Neuron (in vitro differentiated cells): ENCODE results near the gene KANK2.

ENCODE experiments used
- H2AFZ ChIP-seq: one replicate; pipeline ENCODE4 v1.6.1; 2013; ENCODE audit warnings: low read depth, mild to moderate bottlenecking, inconsistent platforms, low read length, moderate library complexity
- H3K27me3 ChIP-seq: one replicate; pipeline ENCODE4 v1.6.1; 2013; ENCODE audit warnings: low read length; ENCODE audit not compliant: insufficient read depth
- H3K36me3 ChIP-seq: one replicate; pipeline ENCODE4 v1.6.1; 2013; ENCODE audit warnings: low read length; ENCODE audit not compliant: insufficient read depth
- H3K4me1 ChIP-seq: one replicate; pipeline ENCODE4 v1.6.1; 2013; ENCODE audit warnings: low read length; ENCODE audit not compliant: insufficient read depth
- H3K4me3 ChIP-seq: 2 replicates; pipeline ENCODE4 v1.5.1; 2013; ENCODE audit warnings: mild to moderate bottlenecking, low read length, moderate library complexity
- H3K9me3 ChIP-seq: one replicate; pipeline ENCODE4 v1.6.1; 2013; ENCODE audit warnings: low read length

Gene KANK2

GRCh38 chr19:11199517-11199916, 2.2 kb upstream of the KANK2 start:
- H3K27me3 ChIP-seq = no peaks in the 10 kb centered on the region
- no peak overlapping the region for H3K4me3 ChIP-seq
- H2AFZ ChIP-seq = no peak overlapping the region
- no peaks in the 10 kb centered on the region for H3K4me1 ChIP-seq
- H3K9me3 ChIP-seq = no peaks in the 10 kb centered on the region
- peaks cover 11% of the 10 kb centered on the region for H3K36me3 ChIP-seq

- no peaks in the 10 kb centered on the region for H3K27me3 ChIP-seq
- no peak overlapping the region for H2AFZ ChIP-seq
- no peaks in the 10 kb centered on the region for H3K4me1 ChIP-seq
- peaks cover 11% of the 10 kb centered on the region for H3K36me3 ChIP-seq
- H3K9me3 ChIP-seq = no peaks in the 10 kb centered on the region
- H3K4me3 ChIP-seq = no peak overlapping the region
Observed at GRCh38 chr19:11198769-11199424, 1.6 kb upstream of the KANK2 start.

DNA sequence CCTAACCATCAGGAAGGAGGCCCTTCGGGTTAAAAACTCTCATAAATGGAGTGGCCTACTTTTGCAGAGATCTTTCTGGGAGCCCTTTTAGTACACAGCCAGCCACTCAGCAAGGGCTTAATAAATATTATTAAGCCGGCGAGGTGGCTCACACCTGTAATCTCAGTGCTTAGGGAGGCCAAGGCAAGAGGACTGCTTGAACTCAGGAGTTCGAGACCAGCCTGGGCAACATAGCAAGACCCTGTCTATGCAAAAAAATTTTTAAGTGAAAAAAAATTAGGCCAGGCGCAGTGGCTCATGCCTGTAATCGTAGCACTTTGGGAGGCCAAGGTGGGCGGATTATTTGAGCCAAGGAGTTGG, 810 bp upstream of the KANK2 start:
- Histone ChIP-seq H3K27me3 (no peaks in the 10 kb centered on the region), H3K4me3 (no peak overlapping the region), H3K36me3 (peaks cover 16% of the 10 kb centered on the region), H2AFZ (no peak overlapping the region), H3K9me3 (no peaks in the 10 kb centered on the region), H3K4me1 (no peaks in the 10 kb centered on the region)

DNA sequence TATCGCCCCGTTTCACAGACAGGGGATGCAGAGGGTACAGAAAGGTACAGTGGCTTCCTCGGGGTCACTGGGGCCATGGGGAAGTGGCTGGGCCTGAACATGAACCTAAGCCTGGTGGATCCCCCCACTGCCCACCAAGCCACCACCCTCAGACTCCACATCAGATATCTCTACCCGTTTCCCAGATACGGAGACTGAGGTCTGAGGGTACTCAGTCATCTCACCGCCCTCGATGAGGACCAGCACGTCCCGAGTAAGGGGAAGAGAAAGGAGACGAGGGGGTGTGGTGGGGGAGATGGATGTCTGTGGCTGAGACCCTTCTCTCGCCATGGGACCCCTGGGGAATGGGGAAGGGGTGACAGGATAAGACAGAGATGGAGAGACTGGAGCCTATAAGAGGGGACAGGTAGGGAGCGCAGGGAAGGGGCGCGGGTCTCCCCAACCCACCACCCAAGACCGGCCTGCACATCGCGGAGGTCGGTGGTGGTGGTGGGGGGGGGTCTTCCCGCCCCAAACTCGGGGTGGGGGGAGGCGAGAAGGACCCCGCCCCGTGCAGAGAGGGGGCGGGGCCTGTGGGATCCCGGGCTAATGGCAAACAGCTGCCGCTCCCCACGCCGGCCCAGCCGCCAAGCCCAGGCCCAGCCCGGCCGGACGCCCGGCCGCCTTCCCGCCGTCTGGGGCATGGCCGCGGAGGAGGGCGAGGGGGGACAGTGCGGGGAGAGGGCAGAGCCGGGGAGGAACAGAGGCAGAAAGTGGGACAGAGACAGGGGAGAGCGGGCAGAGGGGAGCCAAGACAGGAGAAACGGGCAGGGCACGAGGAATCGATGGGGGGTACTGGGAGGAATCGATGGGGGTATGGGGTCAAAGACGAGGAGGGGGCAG, 698 bp downstream of the KANK2 start:
- H3K36me3 ChIP-seq = peaks cover 7% of the 10 kb centered on the region
- peak overlapping the region; percentile 59 for H2AFZ ChIP-seq
- no peaks in the 10 kb centered on the region for H3K9me3 ChIP-seq
- no peaks in the 10 kb centered on the region for H3K4me1 ChIP-seq
- peak overlapping the region; percentile 63 for H3K4me3 ChIP-seq
- H3K27me3 ChIP-seq = no peaks in the 10 kb centered on the region

- no peak overlapping the region for H3K4me3 ChIP-seq
- no peaks in the 10 kb centered on the region for H3K27me3 ChIP-seq
- peaks cover 9% of the 10 kb centered on the region for H3K36me3 ChIP-seq
- no peaks in the 10 kb centered on the region for H3K4me1 ChIP-seq
- H3K9me3 ChIP-seq = no peaks in the 10 kb centered on the region
- no peak overlapping the region for H2AFZ ChIP-seq
Observed at GRCh38 chr19:11195681-11196080, 1.7 kb downstream of the KANK2 start.

DNA sequence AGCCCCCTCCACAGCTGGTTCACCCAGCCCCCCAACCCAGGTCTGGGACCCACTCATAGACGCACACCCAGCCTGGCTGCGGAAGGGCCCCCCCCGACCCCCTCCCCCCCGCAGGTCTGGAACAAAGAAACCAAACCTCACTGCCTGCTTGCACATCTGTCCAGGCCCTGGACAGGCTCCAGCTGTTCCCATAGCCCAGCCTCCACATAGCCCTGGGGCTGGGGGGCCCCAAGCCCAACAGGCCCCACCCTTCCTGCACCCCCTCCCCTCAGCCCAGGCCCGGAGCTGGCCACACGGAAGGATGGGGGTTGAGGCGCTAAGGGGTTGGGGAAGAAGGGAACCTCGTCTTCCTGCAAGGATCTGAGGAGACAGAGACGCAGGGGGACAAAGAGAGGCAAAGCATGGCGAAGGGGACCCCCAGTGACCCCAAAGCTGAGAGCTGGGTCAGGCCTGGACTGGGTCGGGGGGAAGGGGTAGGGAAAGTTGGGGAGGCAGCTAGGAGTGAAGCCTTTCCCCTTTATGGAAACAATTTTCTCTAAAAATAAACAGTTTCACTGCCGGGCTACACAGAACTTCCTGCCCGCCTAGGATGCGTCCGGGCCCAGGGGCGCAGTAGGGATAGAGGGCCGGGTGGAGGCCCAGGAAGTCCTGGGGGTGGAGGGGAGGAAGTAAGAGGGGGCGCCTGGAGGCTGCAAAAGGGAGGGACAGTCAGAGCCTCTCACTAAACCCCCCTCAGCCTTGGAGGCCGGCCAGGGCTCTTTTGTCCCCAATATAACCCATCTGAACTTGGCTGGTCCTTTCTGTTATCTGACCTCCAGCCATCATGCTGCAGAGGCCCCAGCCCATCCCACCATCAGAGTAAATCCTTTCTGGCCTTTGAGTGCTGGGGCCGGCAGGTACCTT, 2.4 kb downstream of the KANK2 start:
- Histone ChIP-seq H3K4me3 (no peak overlapping the region), H3K9me3 (no peaks in the 10 kb centered on the region), H3K27me3 (no peaks in the 10 kb centered on the region), H3K4me1 (no peaks in the 10 kb centered on the region), H3K36me3 (peaks cover 9% of the 10 kb centered on the region), H2AFZ (no peak overlapping the region)

DNA sequence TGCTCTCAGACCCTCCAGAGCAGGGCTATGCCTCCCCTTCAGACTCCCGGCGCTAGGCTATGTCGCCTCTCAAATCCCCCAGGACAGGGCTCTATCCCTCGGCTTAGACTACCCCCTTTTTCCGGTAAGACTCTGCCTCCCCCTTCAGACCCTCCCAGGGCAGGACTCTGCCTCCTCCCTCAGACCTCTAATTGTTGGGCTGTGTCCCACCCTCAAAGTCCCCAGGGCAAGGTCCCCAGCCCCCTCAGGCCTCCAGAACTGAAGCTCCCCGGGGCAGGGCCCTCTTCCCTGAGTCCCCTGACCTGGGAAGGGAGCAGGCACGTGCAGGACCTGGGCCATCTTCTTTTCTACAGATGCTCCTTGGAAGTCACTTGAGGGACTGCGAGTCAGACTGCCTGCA, 3.2 kb downstream of the KANK2 start:
- Histone ChIP-seq H2AFZ (no peak overlapping the region), H3K36me3 (peaks cover 9% of the 10 kb centered on the region), H3K9me3 (no peaks in the 10 kb centered on the region), H3K4me3 (no peak overlapping the region), H3K27me3 (no peaks in the 10 kb centered on the region), H3K4me1 (no peaks in the 10 kb centered on the region)

DNA sequence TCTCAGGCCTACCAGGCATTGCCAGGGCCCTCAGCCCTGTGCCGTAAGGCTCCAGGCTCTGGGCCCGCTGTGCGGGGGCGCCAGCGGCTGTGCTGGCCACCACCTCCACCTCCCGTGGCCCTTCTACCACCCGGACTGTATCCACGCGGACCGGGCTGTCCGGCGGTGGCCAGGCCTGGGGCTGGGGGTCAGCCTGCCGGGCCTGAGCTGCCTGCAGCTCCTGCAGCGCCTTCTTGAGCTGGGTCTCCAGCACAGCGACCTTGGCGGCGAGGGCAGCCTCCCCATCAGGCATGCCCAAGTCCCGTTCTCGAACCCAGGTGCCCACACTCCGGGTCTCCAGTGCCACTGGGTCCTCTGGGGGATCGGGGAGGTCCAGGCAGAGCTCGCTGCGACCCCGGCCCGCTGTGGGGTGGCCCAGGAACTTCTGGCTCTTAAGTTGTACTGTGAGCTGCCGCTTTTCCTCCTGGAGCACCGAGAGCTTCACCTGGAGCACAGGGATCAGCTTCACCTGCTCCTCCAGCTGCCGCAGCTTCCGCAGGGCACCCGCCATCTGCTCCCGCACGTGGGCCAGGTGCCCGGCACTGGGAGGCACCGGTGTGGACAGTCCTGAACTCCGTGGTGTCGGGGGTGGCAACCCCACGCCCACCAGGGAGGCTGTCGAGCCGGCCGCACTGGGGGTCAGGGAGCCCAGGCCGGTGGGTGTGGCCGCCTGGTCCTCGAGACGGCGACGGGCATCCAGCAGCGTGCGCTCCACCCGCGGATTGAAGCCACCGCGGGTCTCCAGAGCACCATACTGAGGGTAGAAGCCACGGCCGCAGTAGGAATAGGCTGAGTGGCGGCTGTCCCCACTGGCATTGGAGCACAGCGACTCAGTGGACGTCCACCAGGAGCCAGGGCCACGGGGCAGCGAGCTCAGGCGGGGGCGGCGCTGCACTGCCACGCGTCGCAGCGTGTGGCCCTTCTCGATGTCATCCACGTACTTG, 4.1 kb downstream of the KANK2 start:
- H3K4me1 ChIP-seq = no peaks in the 10 kb centered on the region
- H3K4me3 ChIP-seq = no peak overlapping the region
- H3K36me3 ChIP-seq = peaks cover 6% of the 10 kb centered on the region

GRCh38 chr19:11191934-11192333, 5.4 kb downstream of the KANK2 start:
- no peak overlapping the region for H2AFZ ChIP-seq
- H3K36me3 ChIP-seq = peaks cover 6% of the 10 kb centered on the region
- H3K4me3 ChIP-seq = no peak overlapping the region
- H3K9me3 ChIP-seq = no peaks in the 10 kb centered on the region
- H3K27me3 ChIP-seq = no peaks in the 10 kb centered on the region
- no peaks in the 10 kb centered on the region for H3K4me1 ChIP-seq

More for the DNA sequence above, 4.1 kb downstream of the KANK2 start:
- Histone ChIP-seq H3K9me3 (no peaks in the 10 kb centered on the region), H3K27me3 (no peaks in the 10 kb centered on the region), H2AFZ (no peak overlapping the region)

- Histone ChIP-seq H3K4me1 (no peaks in the 10 kb centered on the region), H3K27me3 (no peaks in the 10 kb centered on the region), H3K9me3 (no peaks in the 10 kb centered on the region), H3K36me3 (peaks cover 6% of the 10 kb centered on the region), H3K4me3 (no peak overlapping the region), H2AFZ (no peak overlapping the region)
Observed at GRCh38 chr19:11191273-11191755, 6.0 kb downstream of the KANK2 start.

DNA sequence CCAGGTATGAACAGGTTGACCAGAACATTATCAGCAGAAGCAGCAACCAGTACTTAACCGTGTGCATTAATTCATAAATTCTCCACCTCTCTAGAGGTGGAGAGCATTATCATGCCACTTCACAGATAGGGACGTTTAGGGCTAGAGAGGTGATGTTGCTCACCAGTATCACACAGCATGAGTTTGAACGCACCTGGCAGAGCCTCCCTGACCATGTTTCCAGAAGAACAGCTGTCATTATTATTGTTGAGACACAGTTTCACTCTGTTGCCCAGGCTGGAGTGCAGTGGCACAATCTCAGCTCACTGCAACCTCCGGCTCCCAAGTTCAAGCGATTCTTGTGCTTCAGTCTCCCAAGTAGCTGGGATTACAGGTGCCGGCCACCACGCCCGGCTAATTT, 6.8 kb downstream of the KANK2 start:
- Histone ChIP-seq H3K4me3 (no peak overlapping the region), H3K27me3 (no peaks in the 10 kb centered on the region), H3K9me3 (no peaks in the 10 kb centered on the region), H3K36me3 (peaks cover 6% of the 10 kb centered on the region), H2AFZ (no peak overlapping the region), H3K4me1 (no peaks in the 10 kb centered on the region)

GRCh38 chr19:11187441-11187840, 9.9 kb downstream of the KANK2 start:
- H3K9me3 ChIP-seq = peaks cover 4% of the 10 kb centered on the region
- H3K4me1 ChIP-seq = no peaks in the 10 kb centered on the region
- no peak overlapping the region for H2AFZ ChIP-seq
- no peak overlapping the region for H3K4me3 ChIP-seq
- no peaks in the 10 kb centered on the region for H3K27me3 ChIP-seq
- peaks cover 2% of the 10 kb centered on the region for H3K36me3 ChIP-seq
